GM04504 (cell line): ENCODE measurements around the gene TAS2R1.
A peak's percentile ranks its signal among the peaks of the same experiment; 100 is the strongest.
"Not testable (repeated sequence)": the region's sequence is repeated elsewhere in the genome, so short reads cannot be mapped to it uniquely, and the experiment has no call there.

ENCODE experiments used
- DNase-seq: peaks from one replicate; pipeline ENCODE4 v3.0.0-alpha.2; 2012; ENCODE audit warnings: low read depth

The TAS2R1 gene

GRCh38 chr5:9622971-9623421 is 7.2 kb downstream of the TAS2R1 start:
- DNase-seq: peak; percentile 39

GRCh38 chr5:9621379-9621903 is 8.7 kb downstream of the TAS2R1 start:
- DNase-seq: no peak

- no peak for DNase-seq
Measured at GRCh38 chr5:9619331-9620092, 10.6 kb downstream of the TAS2R1 start.

GRCh38 chr5:9617739-9618504 is 12.2 kb downstream of the TAS2R1 start:
- no peak for DNase-seq

GRCh38 chr5:9617221-9617620 is 12.9 kb downstream of the TAS2R1 start:
- DNase-seq: no peak

GRCh38 chr5:9615331-9615730 is 14.8 kb downstream of the TAS2R1 start:
- no peak for DNase-seq

GRCh38 chr5:9613360-9613759 is 16.8 kb downstream of the TAS2R1 start:
- DNase-seq: no peak

GRCh38 chr5:9610969-9611368 is 19.2 kb downstream of the TAS2R1 start:
- DNase-seq: no peak

- no peak for DNase-seq
Measured at GRCh38 chr5:9610364-9610763, 19.8 kb downstream of the TAS2R1 start.

- no peak for DNase-seq
Measured at GRCh38 chr5:9608093-9608492, 22.1 kb downstream of the TAS2R1 start.

GRCh38 chr5:9605041-9605838 is 24.9 kb downstream of the TAS2R1 start:
- DNase-seq: no peak

GRCh38 chr5:9604416-9604815 is 25.7 kb downstream of the TAS2R1 start:
- no peak for DNase-seq

- DNase-seq: no peak
Measured at GRCh38 chr5:9601055-9601739, 29.0 kb downstream of the TAS2R1 start.

- DNase-seq: no peak
Measured at GRCh38 chr5:9599391-9599790, 30.8 kb downstream of the TAS2R1 start.

GRCh38 chr5:9598329-9598728 is 31.8 kb downstream of the TAS2R1 start:
- DNase-seq: not testable (repeated sequence)

GRCh38 chr5:9597322-9597721 is 32.8 kb downstream of the TAS2R1 start:
- DNase-seq: not testable (repeated sequence)

- no peak for DNase-seq
Measured at GRCh38 chr5:9596824-9597223, 33.3 kb downstream of the TAS2R1 start.

GRCh38 chr5:9596171-9596780 is 33.9 kb downstream of the TAS2R1 start:
- no peak for DNase-seq

GRCh38 chr5:9594913-9595312 is 35.2 kb downstream of the TAS2R1 start:
- DNase-seq: no peak

GRCh38 chr5:9589049-9589835 is 40.9 kb downstream of the TAS2R1 start:
- no peak for DNase-seq
